Tibial artery (tissue), 4 donors: ENCODE results near the gene THTPA.
"Not testable (repeated sequence)": the region's sequence is repeated elsewhere in the genome, so short reads cannot be mapped to it uniquely, and the experiment has no call there.

ENCODE experiments used
- DNase-seq, 2 donors: peaks; one replicate each; pipeline ENCODE4 v3.0.0-alpha.2; 2019
- H3K27ac ChIP-seq, 2 donors: fragments of 200-600 bp; sonication (generic) in 1 of 2; 1 replicate in 1 of 2; 2 replicates in 1 of 2; pipeline ENCODE4 v1.5.1; 2018 to 2019; ENCODE audit warnings: mild to moderate bottlenecking in 1 of 2
- H3K27me3 ChIP-seq, 2 donors: fragments of 200-600 bp; sonication (generic) in 1 of 2; one replicate each; pipeline versions ENCODE4 v1.5.1 to v1.6.0; 2016 to 2019
- H3K36me3 ChIP-seq, 3 donors: fragments of 200-600 bp; sonication (generic) in 2 of 3; one replicate each; pipeline ENCODE4 v1.5.1; 2016 to 2019; ENCODE audit warnings: mild to moderate bottlenecking in 2 of 3
- H3K4me1 ChIP-seq, 4 donors: fragments of 200-600 bp; sonication (generic) in 2 of 4; 1 replicate in 3 of 4; 2 replicates in 1 of 4; pipeline ENCODE4 v1.5.1; 2016 to 2019
- H3K4me3 ChIP-seq, 2 donors: fragments of 200-600 bp; sonication (generic) in 1 of 2; 1 replicate in 1 of 2; 2 replicates in 1 of 2; pipeline ENCODE4 v1.5.1; 2018 to 2019; ENCODE audit warnings: mild to moderate bottlenecking in 2 of 2
- H3K9me3 ChIP-seq, 3 donors: fragments of 200-600 bp; sonication (generic) in 1 of 3; one replicate each; pipeline ENCODE4 v1.5.1; 2016 to 2019
- intact Hi-C: fragments of 100-400 bp; cut with DNase I; formaldehyde crosslinking; loops from one replicate; pipeline ENCODE4 v1.15.0; 2023; ENCODE audit warnings: low total_unique reads
- TF ChIP-seq, protein P1 (sequence below), 2 experiments: fragments of 200-600 bp in 1 of 2; fragments of 450-650 bp in 1 of 2; IDR thresholded peaks; one replicate each; pipeline ENCODE4 v1.5.1; 2017 to 2019; ENCODE audit warnings: antibody characterized with exemption in 2 of 2, mild to moderate bottlenecking in 1 of 2, moderate library complexity in 1 of 2

Gene THTPA

DNA sequence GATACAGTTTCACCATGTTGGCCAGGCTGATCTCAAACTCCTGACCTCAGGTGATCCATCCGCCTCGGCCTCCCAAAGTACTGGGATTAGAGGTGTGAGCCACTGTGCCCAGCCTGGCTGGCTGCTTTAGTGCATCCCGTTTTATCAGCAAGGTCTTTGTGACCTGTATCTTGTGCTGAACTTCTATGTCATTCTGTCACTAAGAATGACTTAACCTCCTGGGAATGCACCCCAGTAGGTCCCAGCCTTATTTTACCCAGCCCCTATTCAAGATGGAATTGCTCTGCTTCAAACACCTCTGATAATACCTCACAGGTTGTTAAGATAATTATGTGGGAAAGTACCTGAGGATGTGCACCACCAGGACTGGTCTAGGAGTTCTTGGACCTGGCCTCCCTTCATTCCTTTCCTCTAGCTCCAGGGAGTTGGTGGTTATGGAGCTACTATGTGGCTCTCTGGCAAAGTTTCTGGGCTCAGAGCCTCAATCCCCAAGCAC is 48.7 kb downstream of the THTPA start:
- Histone ChIP-seq H3K4me3 (no peak overlapping the region), H3K27ac (no peak overlapping the region), H3K36me3 (no peaks in the 10 kb centered on the region), H3K4me1 (no peaks in the 10 kb centered on the region), H3K27me3 (peaks cover 0 to 6% of the 10 kb centered on the region in 2 donors), H3K9me3 (no peaks in the 10 kb centered on the region)
- TF ChIP-seq, protein P1, sequence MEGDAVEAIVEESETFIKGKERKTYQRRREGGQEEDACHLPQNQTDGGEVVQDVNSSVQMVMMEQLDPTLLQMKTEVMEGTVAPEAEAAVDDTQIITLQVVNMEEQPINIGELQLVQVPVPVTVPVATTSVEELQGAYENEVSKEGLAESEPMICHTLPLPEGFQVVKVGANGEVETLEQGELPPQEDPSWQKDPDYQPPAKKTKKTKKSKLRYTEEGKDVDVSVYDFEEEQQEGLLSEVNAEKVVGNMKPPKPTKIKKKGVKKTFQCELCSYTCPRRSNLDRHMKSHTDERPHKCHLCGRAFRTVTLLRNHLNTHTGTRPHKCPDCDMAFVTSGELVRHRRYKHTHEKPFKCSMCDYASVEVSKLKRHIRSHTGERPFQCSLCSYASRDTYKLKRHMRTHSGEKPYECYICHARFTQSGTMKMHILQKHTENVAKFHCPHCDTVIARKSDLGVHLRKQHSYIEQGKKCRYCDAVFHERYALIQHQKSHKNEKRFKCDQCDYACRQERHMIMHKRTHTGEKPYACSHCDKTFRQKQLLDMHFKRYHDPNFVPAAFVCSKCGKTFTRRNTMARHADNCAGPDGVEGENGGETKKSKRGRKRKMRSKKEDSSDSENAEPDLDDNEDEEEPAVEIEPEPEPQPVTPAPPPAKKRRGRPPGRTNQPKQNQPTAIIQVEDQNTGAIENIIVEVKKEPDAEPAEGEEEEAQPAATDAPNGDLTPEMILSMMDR (IDR thresholded peaks at IDR 0.05): no peak
- no peak for DNase-seq
- intact Hi-C loops: no loop called here

DNA sequence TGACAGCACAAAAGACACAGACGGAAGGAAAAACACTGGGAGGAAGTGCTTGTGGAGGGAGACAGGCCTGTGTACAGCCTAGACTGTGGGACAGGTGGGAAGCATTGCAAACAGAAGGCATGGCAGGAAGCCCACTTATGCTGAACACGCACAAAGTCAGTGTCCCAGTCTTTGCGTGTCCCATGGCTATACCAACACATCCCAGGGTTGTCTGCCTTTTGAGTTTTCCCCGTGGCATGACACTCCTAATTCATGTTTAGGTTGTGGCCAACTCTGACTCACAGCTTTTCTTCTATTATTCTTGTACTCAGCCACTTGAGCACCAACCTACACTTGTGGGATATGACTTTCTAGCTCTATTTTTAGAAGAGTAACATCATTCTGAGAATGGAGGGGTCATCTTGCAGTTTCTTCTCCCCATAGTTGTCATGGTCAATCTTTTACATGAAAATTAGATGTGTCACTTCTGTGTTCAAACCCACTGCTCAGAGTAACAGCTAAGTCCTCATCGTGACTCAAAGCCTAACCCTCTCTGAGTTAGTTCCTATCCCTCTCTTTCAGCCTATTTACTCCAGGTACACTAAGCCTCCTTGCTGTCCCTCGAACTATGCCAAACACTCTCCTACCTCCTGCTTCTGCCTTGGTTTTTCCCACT is 50.0 kb downstream of the THTPA start:
- no peaks in the 10 kb centered on the region for H3K4me1 ChIP-seq
- TF ChIP-seq, protein P1 (IDR thresholded peaks at IDR 0.05): no peak
- H3K4me3 ChIP-seq: no peak overlapping the region
- no peaks in the 10 kb centered on the region for H3K9me3 ChIP-seq
- no peak overlapping the region for H3K27ac ChIP-seq
- H3K27me3 ChIP-seq: peaks cover 0 to 10% of the 10 kb centered on the region in 2 donors
- H3K36me3 ChIP-seq: no peaks in the 10 kb centered on the region
- intact Hi-C loops: no loop called here
- DNase-seq: no peak

DNA sequence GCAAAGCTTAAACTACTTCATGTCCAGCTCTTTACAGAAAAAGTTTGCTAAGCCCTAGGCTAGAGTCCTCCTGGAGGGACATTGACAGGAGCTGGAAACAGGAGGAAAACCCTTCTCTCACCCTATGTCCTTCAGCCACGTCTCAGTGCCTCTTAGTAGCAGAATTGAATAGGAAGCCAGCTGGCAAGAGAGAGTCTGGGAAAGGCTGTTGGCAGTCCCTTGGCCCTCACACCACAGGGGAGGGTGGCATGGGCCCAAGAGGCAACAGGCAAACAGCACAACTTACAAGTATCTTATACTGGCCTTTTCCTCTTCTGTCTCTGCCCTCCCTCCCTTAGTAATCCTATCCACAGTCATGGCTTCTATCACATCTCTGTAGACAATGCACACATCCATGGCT is 52.4 kb downstream of the THTPA start:
- TF ChIP-seq, protein P1 (IDR thresholded peaks at IDR 0.05): no peak
- no peaks in the 10 kb centered on the region for H3K4me1 ChIP-seq
- no peak overlapping the region for H3K27ac ChIP-seq
- H3K4me3 ChIP-seq: no peak overlapping the region
- no peak for DNase-seq
- intact Hi-C loops: no loop called here
- no peaks in the 10 kb centered on the region for H3K36me3 ChIP-seq
- H3K27me3 ChIP-seq: peaks cover 0 to 17% of the 10 kb centered on the region in 2 donors
- H3K9me3 ChIP-seq: no peaks in the 10 kb centered on the region

DNA sequence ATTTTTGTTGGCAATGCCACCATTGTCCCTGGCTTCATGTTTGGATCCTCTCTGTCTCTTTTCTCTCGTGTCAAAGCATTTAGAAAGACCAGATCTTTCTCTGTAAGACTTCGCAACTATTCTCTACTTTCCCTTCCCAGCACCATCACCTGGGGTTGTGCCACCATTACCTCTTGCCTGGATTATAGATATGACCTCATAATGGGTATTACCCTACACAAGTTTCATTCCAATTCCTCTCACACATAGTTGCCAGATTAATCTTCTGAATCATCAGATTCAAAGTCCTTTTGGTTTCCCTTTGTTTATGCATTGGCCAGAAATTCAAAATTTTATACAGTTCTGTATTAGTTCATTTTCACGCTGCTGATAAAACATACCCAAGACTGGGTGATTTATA is 52.9 kb downstream of the THTPA start:
- intact Hi-C loops: no loop called here
- Histone ChIP-seq H3K4me1 (no peaks in the 10 kb centered on the region), H3K9me3 (no peaks in the 10 kb centered on the region), H3K27me3 (peaks cover 0 to 17% of the 10 kb centered on the region in 2 donors), H3K27ac (no peak overlapping the region), H3K36me3 (no peaks in the 10 kb centered on the region), H3K4me3 (no peak overlapping the region)
- TF ChIP-seq, protein P1 (IDR thresholded peaks at IDR 0.05): no peak
- DNase-seq: no peak

DNA sequence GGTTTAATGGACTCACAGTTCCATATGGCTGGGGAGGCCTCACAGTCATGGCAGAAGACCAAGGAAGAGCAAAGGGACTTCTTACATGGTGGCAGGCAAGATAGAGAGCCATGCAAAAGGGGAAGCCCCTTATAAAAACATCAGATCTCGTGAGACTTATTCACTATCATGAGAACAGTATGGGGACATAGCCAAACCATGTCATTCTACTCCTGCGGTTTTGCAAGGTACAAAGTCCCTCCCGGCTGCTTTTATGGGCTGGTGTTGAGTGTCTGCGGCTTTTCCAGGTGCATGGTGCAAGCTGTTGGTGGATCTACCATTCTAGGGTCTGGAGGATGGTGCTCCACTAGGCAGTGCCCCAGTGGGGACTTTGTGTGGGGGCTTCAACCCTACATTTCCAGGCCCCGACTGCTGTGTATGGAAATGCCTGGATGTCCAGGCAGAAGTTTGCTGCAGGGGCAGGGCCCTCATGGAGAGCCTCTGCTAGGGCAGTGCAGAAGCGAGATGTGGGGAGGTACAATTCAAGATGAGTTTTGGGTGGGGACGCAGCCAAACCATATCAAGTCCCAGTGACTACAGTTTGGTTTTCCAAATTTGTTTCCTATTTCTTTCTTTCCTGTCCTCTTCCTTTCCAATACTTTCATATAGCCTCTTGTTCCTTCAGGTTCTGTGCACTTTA is 53.5 kb downstream of the THTPA start:
- H3K4me1 ChIP-seq, H3K36me3 ChIP-seq, intact Hi-C loops, DNase-seq, H3K27ac ChIP-seq, H3K9me3 ChIP-seq, H3K4me3 ChIP-seq: not testable (repeated sequence)
- H3K27me3 ChIP-seq: peaks cover 0 to 17% of the 10 kb centered on the region in 2 donors
